Measurements from ENCODE around the gene RBBP4.

RBBP4 gene

GRCh38 chr1:32611859-32612188, 39.2 kb upstream of the RBBP4 start:
- no peak for DNase-seq (ENCODE audit: low spot score)
- peak; percentile 66 for ATAC-seq (ENCODE audit: low read depth)
- TF ChIP-seq, protein P1, sequence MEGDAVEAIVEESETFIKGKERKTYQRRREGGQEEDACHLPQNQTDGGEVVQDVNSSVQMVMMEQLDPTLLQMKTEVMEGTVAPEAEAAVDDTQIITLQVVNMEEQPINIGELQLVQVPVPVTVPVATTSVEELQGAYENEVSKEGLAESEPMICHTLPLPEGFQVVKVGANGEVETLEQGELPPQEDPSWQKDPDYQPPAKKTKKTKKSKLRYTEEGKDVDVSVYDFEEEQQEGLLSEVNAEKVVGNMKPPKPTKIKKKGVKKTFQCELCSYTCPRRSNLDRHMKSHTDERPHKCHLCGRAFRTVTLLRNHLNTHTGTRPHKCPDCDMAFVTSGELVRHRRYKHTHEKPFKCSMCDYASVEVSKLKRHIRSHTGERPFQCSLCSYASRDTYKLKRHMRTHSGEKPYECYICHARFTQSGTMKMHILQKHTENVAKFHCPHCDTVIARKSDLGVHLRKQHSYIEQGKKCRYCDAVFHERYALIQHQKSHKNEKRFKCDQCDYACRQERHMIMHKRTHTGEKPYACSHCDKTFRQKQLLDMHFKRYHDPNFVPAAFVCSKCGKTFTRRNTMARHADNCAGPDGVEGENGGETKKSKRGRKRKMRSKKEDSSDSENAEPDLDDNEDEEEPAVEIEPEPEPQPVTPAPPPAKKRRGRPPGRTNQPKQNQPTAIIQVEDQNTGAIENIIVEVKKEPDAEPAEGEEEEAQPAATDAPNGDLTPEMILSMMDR (IDR thresholded peaks at IDR 0.05; ENCODE audit: poor library complexity, severe bottlenecking), result no peak
- H3K36me3 ChIP-seq (ENCODE audit: low read depth), result no peaks in the 10 kb centered on the region
- no peak overlapping the region for H3K27ac ChIP-seq (ENCODE audit: poor library complexity, severe bottlenecking)
- H3K4me3 ChIP-seq (ENCODE audit: severe bottlenecking), result peak overlapping the region; percentile 37
- H3K4me1 ChIP-seq (ENCODE audit: insufficient read depth, poor library complexity, severe bottlenecking), result no peaks in the 10 kb centered on the region
- H3K27me3 ChIP-seq (ENCODE audit: insufficient read depth, poor library complexity, severe bottlenecking), result no peaks in the 10 kb centered on the region
- no peaks in the 10 kb centered on the region for H3K9me3 ChIP-seq (ENCODE audit: severe bottlenecking)

DNA sequence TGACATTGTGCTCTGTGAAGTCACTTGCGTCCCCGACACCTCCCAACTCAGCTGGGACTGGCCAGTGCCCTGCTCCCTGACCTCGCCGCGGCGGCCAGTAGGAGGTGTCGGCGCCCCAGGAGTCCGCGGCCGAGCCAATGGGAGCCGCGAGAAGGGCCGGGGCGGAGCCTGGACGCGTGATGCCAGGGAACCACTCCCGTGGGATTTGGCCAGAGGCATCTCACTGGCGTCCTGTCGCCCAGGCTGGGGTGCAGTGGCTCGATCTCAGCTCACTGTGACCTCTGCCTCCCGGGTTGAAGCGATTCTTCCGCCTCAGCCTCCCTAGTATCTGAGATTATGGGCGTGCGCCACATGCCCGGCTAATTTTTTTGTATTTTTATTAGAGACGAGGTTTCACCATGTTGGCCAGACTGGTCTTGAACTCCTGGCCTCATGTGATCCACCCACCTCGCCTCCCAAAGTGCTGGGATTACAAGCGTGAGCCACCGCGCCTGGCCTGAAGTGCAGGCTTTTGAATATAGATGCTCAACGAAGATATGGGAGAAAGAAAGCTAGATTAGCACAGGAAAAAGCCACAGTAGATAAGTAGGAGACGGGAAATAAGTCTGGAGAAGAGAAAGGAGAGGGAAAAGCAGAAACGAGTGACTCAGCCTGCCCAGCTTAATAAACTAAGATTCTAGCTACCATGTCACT, 38.7 kb upstream of the RBBP4 start:
- no peak overlapping the region for H3K27ac ChIP-seq (ENCODE audit: poor library complexity, severe bottlenecking)
- TF ChIP-seq, protein P1 (IDR thresholded peaks at IDR 0.05; ENCODE audit: poor library complexity, severe bottlenecking), result no peak
- DNase-seq (ENCODE audit: low spot score), result peak; percentile 83
- no peaks in the 10 kb centered on the region for H3K4me1 ChIP-seq (ENCODE audit: insufficient read depth, poor library complexity, severe bottlenecking)
- no peaks in the 10 kb centered on the region for H3K27me3 ChIP-seq (ENCODE audit: insufficient read depth, poor library complexity, severe bottlenecking)
- no peaks in the 10 kb centered on the region for H3K36me3 ChIP-seq (ENCODE audit: low read depth)
- H3K4me3 ChIP-seq (ENCODE audit: severe bottlenecking), result peak overlapping the region; percentile 37
- H3K9me3 ChIP-seq (ENCODE audit: severe bottlenecking), result no peaks in the 10 kb centered on the region
- peak; percentile 99 for ATAC-seq (ENCODE audit: low read depth)

DNA sequence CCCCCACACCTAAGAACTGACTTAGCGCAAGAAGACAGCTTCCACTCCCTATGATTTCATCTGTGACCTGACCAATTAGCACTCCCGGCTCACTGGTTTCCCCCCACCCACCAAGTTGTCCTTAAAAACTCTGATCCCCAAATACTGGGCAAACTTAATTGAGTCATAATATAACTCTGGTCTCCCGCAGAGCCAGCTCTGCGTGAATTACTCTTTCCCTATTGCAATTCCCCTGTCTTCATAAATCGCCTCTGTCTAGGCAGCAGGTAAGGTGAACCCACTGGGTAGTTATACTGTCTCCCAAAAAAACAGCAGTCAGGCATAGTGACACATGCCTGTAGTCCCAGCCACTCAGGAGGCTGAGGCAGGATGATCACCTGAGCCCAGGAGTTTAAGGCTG, 37.5 kb upstream of the RBBP4 start:
- TF ChIP-seq, protein P1 (IDR thresholded peaks at IDR 0.05; ENCODE audit: poor library complexity, severe bottlenecking), result no peak
- H3K27ac ChIP-seq (ENCODE audit: poor library complexity, severe bottlenecking), result no peak overlapping the region
- no peak for ATAC-seq (ENCODE audit: low read depth)
- no peaks in the 10 kb centered on the region for H3K36me3 ChIP-seq (ENCODE audit: low read depth)
- H3K9me3 ChIP-seq (ENCODE audit: severe bottlenecking), result no peaks in the 10 kb centered on the region
- no peaks in the 10 kb centered on the region for H3K27me3 ChIP-seq (ENCODE audit: insufficient read depth, poor library complexity, severe bottlenecking)
- DNase-seq (ENCODE audit: low spot score), result no peak
- no peaks in the 10 kb centered on the region for H3K4me1 ChIP-seq (ENCODE audit: insufficient read depth, poor library complexity, severe bottlenecking)
- no peak overlapping the region for H3K4me3 ChIP-seq (ENCODE audit: severe bottlenecking)

DNA sequence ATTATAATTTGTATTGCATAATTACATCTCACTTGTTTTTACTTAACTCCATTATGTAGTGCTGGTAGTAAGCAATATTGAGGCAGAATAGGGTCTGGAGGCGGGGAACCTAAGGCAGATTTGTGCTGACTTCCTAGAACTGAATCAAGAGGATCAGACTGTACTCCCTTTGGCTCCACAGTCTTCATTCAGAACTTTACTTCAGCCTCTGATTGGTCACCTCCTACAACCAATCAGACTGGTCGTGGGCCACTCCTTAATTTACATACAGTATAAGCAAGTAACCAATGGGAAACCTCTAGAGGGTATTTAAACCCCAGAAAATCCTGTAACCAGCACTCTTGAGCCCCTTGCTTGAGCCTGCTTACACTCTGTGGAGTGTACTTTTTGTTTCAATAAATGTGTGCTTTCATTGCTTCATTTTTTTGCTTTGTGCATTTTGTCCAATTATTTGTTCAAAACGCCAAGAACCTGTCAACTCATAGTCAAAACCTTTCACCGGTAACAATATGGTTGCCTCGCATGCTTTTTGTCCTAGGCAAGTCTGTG, 32.3 kb upstream of the RBBP4 start:
- H3K4me1 ChIP-seq (ENCODE audit: insufficient read depth, poor library complexity, severe bottlenecking), result no peaks in the 10 kb centered on the region
- no peaks in the 10 kb centered on the region for H3K9me3 ChIP-seq (ENCODE audit: severe bottlenecking)
- H3K27me3 ChIP-seq (ENCODE audit: insufficient read depth, poor library complexity, severe bottlenecking), result no peaks in the 10 kb centered on the region
- H3K36me3 ChIP-seq (ENCODE audit: low read depth), result peaks cover 6% of the 10 kb centered on the region; the same call in 1 of the 2 replicates
- no peak for DNase-seq (ENCODE audit: low spot score)
- H3K27ac ChIP-seq (ENCODE audit: poor library complexity, severe bottlenecking), result no peak overlapping the region
- 0 out of 3 replicates have a peak, but pooled peaks have one; percentile 36 for ATAC-seq (ENCODE audit: low read depth)
- TF ChIP-seq, protein P1 (IDR thresholded peaks at IDR 0.05; ENCODE audit: poor library complexity, severe bottlenecking), result no peak
- H3K4me3 ChIP-seq (ENCODE audit: severe bottlenecking), result no peak overlapping the region
